Spinal cord (tissue), 10 donors: ENCODE data around the gene SLC17A5. TPM values are rescaled to one million over a fixed set of nuclear protein-coding genes. Genes with fewer than 3 reads are reported as not detected.

Experiments
- DNase-seq, 6 donors: peaks; one replicate each; pipeline versions ENCODE4 v3.0.0 to v3.0.0-alpha.2; 2013 to 2015; ENCODE audit warnings: low spot score in 6 of 6, low read depth in 4 of 6
- H3K27ac ChIP-seq: one replicate; pipeline ENCODE4 v1.5.1; 2013; ENCODE audit warnings: low read depth, low read length, control low read depth
- H3K27me3 ChIP-seq: one replicate; pipeline ENCODE4 v1.6.1; 2013; ENCODE audit warnings: low read length; ENCODE audit not compliant: control insufficient read depth, insufficient read depth
- H3K36me3 ChIP-seq: one replicate; pipeline ENCODE4 v1.6.1; 2013; ENCODE audit warnings: low read length; ENCODE audit not compliant: control insufficient read depth, insufficient read depth
- H3K4me1 ChIP-seq: one replicate; pipeline ENCODE4 v1.6.1; 2013; ENCODE audit warnings: low read length; ENCODE audit not compliant: control insufficient read depth, insufficient read depth
- H3K4me3 ChIP-seq: one replicate; pipeline ENCODE4 v1.5.1; 2013; ENCODE audit warnings: low read depth, low read length, control low read depth
- H3K9me3 ChIP-seq: one replicate; pipeline ENCODE4 v1.6.1; 2013; ENCODE audit warnings: low read length; ENCODE audit not compliant: control insufficient read depth, insufficient read depth
- WGBS: methylation state at CpG from one replicate; pipeline ENCODE4 v1.1.5; 2013; ENCODE audit warnings: missing lambda C conversion rate; ENCODE audit not compliant: insufficient coverage; 5-methylcytosine and 5-hydroxymethylcytosine counted together
- long read RNA-seq, 4 donors: transcript quantifications; one replicate each; lab custom pipeline, GENCODE V29; 2026
- polyA plus RNA-seq, 2 donors: library from polyadenylated mRNA; unstranded; fragments of 120-200 nt; gene quantifications; one replicate each; pipeline ENCODE4 v1.2.1, GENCODE V29; 2013; ENCODE audit not compliant: insufficient read length in 2 of 2
- total RNA-seq, 2 donors: library from RNA; depleted of rRNA in 1 of 2; stranded (reverse); fragments of 120-200 nt in 1 of 2; fragments of >200 nt in 1 of 2; gene quantifications; one replicate each; pipeline versions ENCODE4 v1.2.3 to v1.2.4, GENCODE V29; 2013 to 2014
- donor health status: healthy.

SLC17A5 gene, protein sequence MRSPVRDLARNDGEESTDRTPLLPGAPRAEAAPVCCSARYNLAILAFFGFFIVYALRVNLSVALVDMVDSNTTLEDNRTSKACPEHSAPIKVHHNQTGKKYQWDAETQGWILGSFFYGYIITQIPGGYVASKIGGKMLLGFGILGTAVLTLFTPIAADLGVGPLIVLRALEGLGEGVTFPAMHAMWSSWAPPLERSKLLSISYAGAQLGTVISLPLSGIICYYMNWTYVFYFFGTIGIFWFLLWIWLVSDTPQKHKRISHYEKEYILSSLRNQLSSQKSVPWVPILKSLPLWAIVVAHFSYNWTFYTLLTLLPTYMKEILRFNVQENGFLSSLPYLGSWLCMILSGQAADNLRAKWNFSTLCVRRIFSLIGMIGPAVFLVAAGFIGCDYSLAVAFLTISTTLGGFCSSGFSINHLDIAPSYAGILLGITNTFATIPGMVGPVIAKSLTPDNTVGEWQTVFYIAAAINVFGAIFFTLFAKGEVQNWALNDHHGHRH
- total RNA-seq (10 to 100 TPM; 19.0 to 33.4 TPM), polyA plus RNA-seq (10 to 100 TPM; 12.5 to 13.1 TPM)
- long read RNA-seq, donor 1, partial matches to known transcripts: 0 of 1 reads
- long read RNA-seq, donor 1, other reads (novel, unspliced or antisense): 0 of 1 reads
- long read RNA-seq, donor 2: 0 reads
- long read RNA-seq, donor 3, partial matches to known transcripts: 0 of 1 reads
- long read RNA-seq, donor 3, other reads (novel, unspliced or antisense): 0 of 1 reads
- long read RNA-seq, donor 4, partial matches to known transcripts: 0 of 1 reads
- long read RNA-seq, donor 4, other reads (novel, unspliced or antisense): 0 of 1 reads

DNA sequence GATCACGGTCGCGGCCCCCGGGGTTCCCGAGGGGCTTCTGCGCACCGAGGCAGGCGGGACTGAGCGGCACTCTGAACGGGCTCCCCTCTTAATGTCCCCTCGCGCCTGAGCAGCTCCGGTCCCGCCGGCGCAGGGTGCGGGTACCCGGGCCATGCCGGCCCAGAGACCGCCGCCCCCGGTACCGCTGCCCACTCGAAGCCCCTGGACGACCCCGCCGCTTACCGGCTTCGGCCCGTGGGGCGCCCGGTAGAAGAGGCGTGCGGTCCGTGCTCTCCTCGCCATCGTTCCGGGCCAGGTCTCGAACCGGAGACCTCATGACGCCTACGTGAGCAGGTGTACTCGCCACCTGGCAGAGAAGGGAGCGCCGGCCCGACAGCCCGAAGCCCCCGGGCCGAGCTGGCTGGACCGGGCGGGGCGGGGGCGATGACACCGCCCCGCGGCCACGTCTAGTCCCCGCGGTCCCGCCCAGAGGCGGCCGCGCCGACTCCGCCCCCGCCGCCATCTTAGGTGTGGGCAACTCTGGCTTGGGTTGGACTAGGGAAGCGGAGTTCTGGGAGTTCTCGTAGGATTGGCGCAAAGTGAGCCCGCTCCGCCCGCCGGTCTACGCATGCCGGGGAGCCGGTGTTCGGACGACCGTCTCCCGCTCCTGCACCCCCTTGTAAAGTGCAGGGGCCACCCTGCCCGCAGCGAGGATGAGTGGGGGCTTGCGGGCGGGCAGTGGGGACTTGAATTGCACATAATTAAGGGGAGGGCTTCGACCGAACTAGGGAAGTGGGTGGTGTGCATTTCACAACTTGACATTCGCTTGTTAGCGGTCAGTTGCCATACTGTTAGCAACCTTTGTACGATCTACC is at the start of gene SLC17A5:
TSS of gene SLC17A5 (minus strand) at position 422 of the 854 bp plus-strand sequence. CDS start at position 316, 106 bp downstream.
- no peaks in the 10 kb centered on the region for H3K27me3 ChIP-seq
- H3K27ac ChIP-seq: peak within 1 kb of the TSS; percentile 85
- H3K36me3 ChIP-seq: no peaks in the 10 kb centered on the region
- WGBS: 0% methylated on average over 88 of the region's 90 CpGs
- H3K4me3 ChIP-seq: peak within 1 kb of the TSS; percentile 97
- DNase-seq: peak; percentile 78 to 98 (median 92)
- peaks cover 6% of the 10 kb centered on the region for H3K4me1 ChIP-seq
- H3K9me3 ChIP-seq: no peaks in the 10 kb centered on the region

DNA sequence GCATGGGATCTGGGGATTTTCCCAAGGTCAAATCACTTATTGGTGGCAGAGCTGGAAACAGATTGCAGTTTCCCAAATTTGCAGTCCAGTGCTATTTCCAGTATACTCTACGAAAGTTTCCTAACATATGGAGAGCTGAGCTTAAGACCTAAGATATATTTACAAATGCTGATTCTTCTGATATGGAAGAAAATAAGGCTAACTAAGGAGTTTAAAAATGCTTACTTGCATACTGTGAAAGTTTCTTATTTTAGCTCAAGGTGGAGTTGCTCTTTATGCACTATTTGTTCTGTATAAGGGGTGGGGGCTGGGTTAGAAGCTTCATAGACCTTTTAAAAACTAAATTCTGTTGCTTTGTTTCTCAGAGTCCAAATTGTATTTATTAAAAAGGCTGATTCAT is 49.7 kb upstream of the SLC17A5 start:
- DNase-seq: no peak
- no CpG with 5 or more reads among the region's 1 CpG for WGBS
- H3K27ac ChIP-seq: no peak overlapping the region

DNA sequence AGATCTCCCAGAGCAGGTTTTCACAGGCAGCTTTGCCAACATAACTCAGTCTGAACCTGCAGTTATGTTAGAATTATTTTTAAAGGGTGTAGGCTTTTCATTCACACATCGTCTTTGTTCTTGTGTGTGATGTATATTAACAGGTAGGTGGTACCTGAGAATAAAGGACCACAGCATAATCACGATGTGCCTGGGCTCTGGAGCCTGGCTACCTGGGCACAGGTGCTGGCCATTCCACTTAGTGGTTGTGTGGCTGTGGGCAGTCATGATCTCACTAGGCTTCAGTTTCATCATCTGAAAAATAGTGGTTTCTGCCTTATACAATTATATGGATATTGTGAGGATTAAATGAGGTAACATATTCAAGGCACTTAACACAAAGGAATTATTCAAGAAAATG is 48.7 kb upstream of the SLC17A5 start:
- Histone ChIP-seq H3K9me3 (no peaks in the 10 kb centered on the region), H3K27ac (no peak overlapping the region), H3K27me3 (no peaks in the 10 kb centered on the region), H3K4me3 (no peak overlapping the region), H3K4me1 (no peaks in the 10 kb centered on the region), H3K36me3 (no peaks in the 10 kb centered on the region)
- no CpG with 5 or more reads among the region's 2 CpGs for WGBS
- DNase-seq: no peak

More for the DNA sequence above, 49.7 kb upstream of the SLC17A5 start:
- Histone ChIP-seq H3K27me3 (no peaks in the 10 kb centered on the region), H3K4me3 (no peak overlapping the region), H3K36me3 (no peaks in the 10 kb centered on the region), H3K9me3 (no peaks in the 10 kb centered on the region), H3K4me1 (no peaks in the 10 kb centered on the region)

DNA sequence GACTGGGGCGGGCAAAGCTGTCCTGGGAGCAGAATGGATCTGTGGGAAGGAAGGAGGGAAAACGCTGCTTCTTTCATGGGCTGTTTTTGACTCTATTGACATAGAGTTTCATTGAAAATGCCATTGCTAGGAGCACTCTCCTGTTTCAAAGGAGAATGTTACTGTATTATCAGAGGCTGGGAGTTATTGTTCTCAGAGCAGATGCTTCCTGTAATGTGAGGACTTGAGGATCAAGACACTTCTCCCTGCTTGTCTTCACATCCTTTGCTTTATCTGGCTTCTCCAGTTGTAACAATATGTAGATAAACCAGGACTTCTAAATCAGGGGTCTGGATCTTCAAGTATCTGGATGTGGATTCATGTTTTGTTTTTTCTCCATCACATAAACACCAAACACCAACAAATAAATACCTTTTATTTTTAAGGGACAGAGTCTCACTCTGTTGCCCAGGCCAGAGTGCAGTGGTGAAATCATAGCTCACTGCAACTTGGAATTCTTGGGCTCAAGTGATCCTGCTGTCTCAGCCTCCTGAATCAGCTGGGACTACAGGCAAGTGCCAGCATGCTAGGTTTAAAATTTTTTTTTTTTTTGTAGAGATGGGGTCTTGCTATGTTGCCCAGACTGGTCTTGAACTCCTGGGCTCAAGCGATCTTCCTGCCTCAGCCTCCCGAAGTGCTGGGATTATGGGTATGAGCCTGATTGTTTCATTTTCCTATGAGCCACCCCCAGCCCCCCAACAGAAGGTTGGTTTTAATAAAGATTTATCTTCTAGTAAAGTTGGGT is 46.1 kb upstream of the SLC17A5 start:
- Histone ChIP-seq H3K27ac (peak overlapping the region; percentile 10), H3K4me1 (peaks cover 12% of the 10 kb centered on the region), H3K27me3 (no peaks in the 10 kb centered on the region), H3K4me3 (no peak overlapping the region), H3K9me3 (no peaks in the 10 kb centered on the region), H3K36me3 (no peaks in the 10 kb centered on the region)
- DNase-seq: no peak
- 39% methylated on average over 2 of the region's 4 CpGs for WGBS

DNA sequence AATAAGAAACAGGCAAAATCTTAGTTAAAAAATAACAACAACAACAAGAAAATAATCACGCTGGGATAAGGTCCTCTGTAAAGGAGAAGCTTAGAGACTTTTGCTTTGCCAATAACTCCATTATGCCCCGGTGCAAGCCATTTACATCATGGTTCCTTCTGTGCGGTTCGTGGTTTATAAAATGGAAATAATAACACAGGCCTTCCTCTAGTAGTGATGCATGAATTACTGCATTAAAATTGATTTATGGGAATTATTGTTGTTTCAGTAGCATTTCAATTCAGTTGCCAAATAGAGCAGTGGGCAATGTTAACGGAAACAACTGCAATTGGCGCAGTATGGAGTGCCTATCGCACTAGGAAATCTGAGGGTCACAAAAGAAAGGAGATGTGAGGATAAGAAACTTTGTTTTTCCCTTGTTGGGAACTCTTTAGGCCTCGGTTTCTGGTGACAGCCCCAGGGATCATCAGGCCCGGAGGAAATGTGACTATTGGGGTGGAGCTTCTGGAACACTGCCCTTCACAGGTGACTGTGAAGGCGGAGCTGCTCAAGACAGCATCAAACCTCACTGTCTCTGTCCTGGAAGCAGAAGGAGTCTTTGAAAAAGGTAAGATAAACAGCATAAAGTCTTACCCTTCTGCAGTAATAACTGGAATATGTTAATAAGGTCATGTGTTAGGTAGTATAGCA is 43.3 kb upstream of the SLC17A5 start:
- no peak for DNase-seq
- Histone ChIP-seq H3K4me1 (peaks cover 14% of the 10 kb centered on the region), H3K27ac (peak overlapping the region; percentile 86), H3K4me3 (no peak overlapping the region), H3K9me3 (no peaks in the 10 kb centered on the region), H3K36me3 (no peaks in the 10 kb centered on the region), H3K27me3 (no peaks in the 10 kb centered on the region)
- 67% methylated on average over 5 of the region's 10 CpGs for WGBS

DNA sequence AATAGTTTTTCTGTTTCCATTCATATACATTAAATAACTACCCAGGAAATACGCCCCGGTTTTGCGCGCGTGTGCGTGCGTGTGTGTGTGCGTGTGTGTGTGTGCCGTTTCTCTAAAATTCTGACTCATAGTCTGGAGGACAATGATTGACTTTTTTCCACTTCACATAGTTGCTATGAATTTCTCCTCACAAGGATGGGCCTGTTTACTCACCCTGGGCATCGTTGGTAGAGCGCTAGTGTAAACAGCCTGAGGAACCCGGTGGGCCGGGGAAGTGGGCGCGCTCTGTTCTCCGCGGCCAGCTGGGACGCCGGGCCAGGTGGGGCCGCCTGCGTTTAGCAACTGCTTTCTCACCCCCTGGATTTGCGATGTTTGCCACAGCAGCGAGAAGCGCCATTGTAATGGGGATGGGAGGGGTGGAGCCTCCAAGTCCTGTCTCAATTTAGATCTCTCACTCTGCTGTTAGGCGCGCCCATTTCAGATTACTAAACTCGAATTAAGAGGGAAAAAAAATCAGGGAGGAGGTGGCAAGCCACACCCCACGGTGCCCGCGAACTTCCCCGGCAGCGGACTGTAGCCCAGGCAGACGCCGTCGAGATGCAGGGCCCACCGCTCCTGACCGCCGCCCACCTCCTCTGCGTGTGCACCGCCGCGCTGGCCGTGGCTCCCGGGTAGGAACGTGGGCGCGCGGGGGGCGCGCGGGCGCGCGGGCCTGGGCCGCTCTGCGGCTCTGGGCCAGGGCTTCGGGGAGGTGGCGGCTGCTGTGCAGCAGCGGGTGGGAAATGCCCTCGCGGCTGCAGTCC is 42.0 kb upstream of the SLC17A5 start, which contains the start of gene CD109:
TSS of gene CD109 (plus strand) at position 585 of the 803 bp plus-strand sequence. CDS start at position 598, 13 bp downstream.
- H3K27ac ChIP-seq: peak within 1 kb of the TSS; percentile 86
- H3K9me3 ChIP-seq: no peaks in the 10 kb centered on the region
- peak; percentile 17 to 72 (median 40) for DNase-seq
- no peaks in the 10 kb centered on the region for H3K27me3 ChIP-seq
- H3K4me1 ChIP-seq: peaks cover 14% of the 10 kb centered on the region
- no peaks in the 10 kb centered on the region for H3K36me3 ChIP-seq
- peak within 1 kb of the TSS; percentile 59 for H3K4me3 ChIP-seq
- WGBS: under 1% methylated on average over 48 of the region's 61 CpGs

DNA sequence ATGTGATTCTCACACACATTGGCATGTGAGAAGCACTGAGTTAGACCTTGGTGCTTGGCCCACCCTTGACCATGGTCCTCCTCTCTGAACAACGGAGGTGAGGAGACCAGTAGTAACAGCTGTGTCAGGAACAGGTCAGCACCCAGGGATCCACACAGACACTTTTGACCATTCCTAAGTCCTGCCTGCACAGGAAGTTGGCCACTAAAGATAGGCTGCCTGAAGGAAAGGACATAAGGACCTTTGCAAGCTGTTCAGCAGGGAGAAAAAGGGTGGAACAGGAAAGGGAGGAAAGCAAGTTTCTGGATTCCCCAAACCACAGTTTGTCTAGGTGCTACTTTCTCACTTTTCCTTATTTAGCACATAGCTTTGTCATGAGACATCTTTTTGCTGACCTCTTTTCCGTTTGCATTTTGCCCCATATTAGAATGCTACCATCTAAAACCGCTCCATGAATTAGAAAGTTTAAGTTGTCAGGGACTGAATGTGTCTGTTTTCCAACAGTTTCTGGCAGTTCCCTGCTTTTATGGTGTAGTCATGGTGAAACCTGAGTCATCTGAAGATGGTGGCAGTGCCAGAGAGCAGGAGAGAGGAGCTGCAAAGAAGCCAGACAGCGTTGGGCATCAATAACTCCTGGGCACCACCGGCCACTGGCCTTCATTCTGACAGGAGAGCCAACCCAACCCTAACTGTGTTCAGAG is 41.1 kb upstream of the SLC17A5 start:
- Histone ChIP-seq H3K4me1 (peaks cover 14% of the 10 kb centered on the region), H3K36me3 (no peaks in the 10 kb centered on the region), H3K9me3 (no peaks in the 10 kb centered on the region), H3K27ac (peak overlapping the region; percentile 86), H3K27me3 (no peaks in the 10 kb centered on the region), H3K4me3 (no peak overlapping the region)
- 20% methylated on average over 2 of the region's 5 CpGs for WGBS
- DNase-seq: peak; percentile 8 to 67 (median 35)
